ENCODE measurements around the gene ARID1A.
"Not testable (repeated sequence)": the region's sequence is repeated elsewhere in the genome, so short reads cannot be mapped to it uniquely, and the experiment has no call there.

The ARID1A gene

GRCh38 chr1:26790551-26790953, 94.7 kb downstream of the ARID1A start:
- Mint-ChIP-seq H3K27me3 (no peaks in the 10 kb centered on the region), H3K4me1 (ENCODE audit: low read depth) (peaks cover 62% of the 10 kb centered on the region), H3K36me3 (peaks cover 8% of the 10 kb centered on the region), H3K4me3 (peak overlapping the region; percentile 49), H3K27ac (peak overlapping the region; percentile 96), H3K9me3 (ENCODE audit: low read depth) (no peaks in the 10 kb centered on the region)

GRCh38 chr1:26791148-26791547, 95.3 kb downstream of the ARID1A start:
- no peaks in the 10 kb centered on the region for H3K27me3 Mint-ChIP-seq
- peaks cover 8% of the 10 kb centered on the region for H3K36me3 Mint-ChIP-seq
- peak overlapping the region; percentile 96 for H3K27ac Mint-ChIP-seq
- no peaks in the 10 kb centered on the region for H3K9me3 Mint-ChIP-seq (ENCODE audit: low read depth)
- H3K4me1 Mint-ChIP-seq (ENCODE audit: low read depth): peaks cover 56% of the 10 kb centered on the region
- peak overlapping the region; percentile 22 for H3K4me3 Mint-ChIP-seq

GRCh38 chr1:26791626-26792025, 95.8 kb downstream of the ARID1A start:
- Mint-ChIP-seq H3K4me3 (no peak overlapping the region), H3K9me3 (ENCODE audit: low read depth) (no peaks in the 10 kb centered on the region), H3K4me1 (ENCODE audit: low read depth) (peaks cover 52% of the 10 kb centered on the region), H3K27ac (no peak overlapping the region), H3K27me3 (no peaks in the 10 kb centered on the region), H3K36me3 (peaks cover 10% of the 10 kb centered on the region)

GRCh38 chr1:26792924-26793323, 97.1 kb downstream of the ARID1A start:
- Mint-ChIP-seq H3K4me3 (no peak overlapping the region), H3K4me1 (ENCODE audit: low read depth) (peaks cover 43% of the 10 kb centered on the region), H3K27ac (peak overlapping the region; percentile 86), H3K36me3 (peaks cover 10% of the 10 kb centered on the region), H3K9me3 (ENCODE audit: low read depth) (no peaks in the 10 kb centered on the region), H3K27me3 (no peaks in the 10 kb centered on the region)

- no peak overlapping the region for H3K4me3 Mint-ChIP-seq
- H3K9me3 Mint-ChIP-seq (ENCODE audit: low read depth): no peaks in the 10 kb centered on the region
- H3K36me3 Mint-ChIP-seq: peaks cover 10% of the 10 kb centered on the region
- H3K27me3 Mint-ChIP-seq: no peaks in the 10 kb centered on the region
- H3K27ac Mint-ChIP-seq: peak overlapping the region; percentile 2
- peaks cover 43% of the 10 kb centered on the region for H3K4me1 Mint-ChIP-seq (ENCODE audit: low read depth)
These were observed 98.6 kb downstream of the ARID1A start for GRCh38 chr1:26794391-26794790.

GRCh38 chr1:26797627-26798026, 101.8 kb downstream of the ARID1A start:
- Mint-ChIP-seq H3K4me3 (no peak overlapping the region), H3K27me3 (no peaks in the 10 kb centered on the region), H3K4me1 (ENCODE audit: low read depth) (peaks cover 47% of the 10 kb centered on the region), H3K27ac (peak overlapping the region; percentile 76), H3K9me3 (ENCODE audit: low read depth) (no peaks in the 10 kb centered on the region), H3K36me3 (peaks cover 8% of the 10 kb centered on the region)

- H3K4me1 Mint-ChIP-seq (ENCODE audit: low read depth): peaks cover 37% of the 10 kb centered on the region
- H3K4me3 Mint-ChIP-seq: peak overlapping the region; percentile 79
- peaks cover 2% of the 10 kb centered on the region for H3K36me3 Mint-ChIP-seq
- no peaks in the 10 kb centered on the region for H3K9me3 Mint-ChIP-seq (ENCODE audit: low read depth)
- H3K27me3 Mint-ChIP-seq: no peaks in the 10 kb centered on the region
- H3K27ac Mint-ChIP-seq: peak overlapping the region; percentile 98
These were observed 103.8 kb downstream of the ARID1A start for GRCh38 chr1:26799479-26800142.

GRCh38 chr1:26803932-26804331, 108.1 kb downstream of the ARID1A start:
- not testable (repeated sequence) for H3K4me3 Mint-ChIP-seq; H3K9me3 Mint-ChIP-seq (ENCODE audit: low read depth); H3K27me3 Mint-ChIP-seq; H3K36me3 Mint-ChIP-seq; H3K27ac Mint-ChIP-seq
- peaks cover 37% of the 10 kb centered on the region for H3K4me1 Mint-ChIP-seq (ENCODE audit: low read depth)

GRCh38 chr1:26810105-26810504, 114.3 kb downstream of the ARID1A start:
- H3K4me3 Mint-ChIP-seq; H3K27ac Mint-ChIP-seq; H3K9me3 Mint-ChIP-seq (ENCODE audit: low read depth); H3K27me3 Mint-ChIP-seq; H3K36me3 Mint-ChIP-seq: not testable (repeated sequence)
- peaks cover 13% of the 10 kb centered on the region for H3K4me1 Mint-ChIP-seq (ENCODE audit: low read depth)

- peaks cover 10% of the 10 kb centered on the region for H3K4me1 Mint-ChIP-seq (ENCODE audit: low read depth)
- no peak overlapping the region for H3K4me3 Mint-ChIP-seq
- H3K9me3 Mint-ChIP-seq (ENCODE audit: low read depth): no peaks in the 10 kb centered on the region
- H3K36me3 Mint-ChIP-seq: no peaks in the 10 kb centered on the region
- H3K27ac Mint-ChIP-seq: no peak overlapping the region
- H3K27me3 Mint-ChIP-seq: no peaks in the 10 kb centered on the region
These were observed 115.2 kb downstream of the ARID1A start for GRCh38 chr1:26811057-26811456.

GRCh38 chr1:26811708-26812107, 115.9 kb downstream of the ARID1A start:
- Mint-ChIP-seq H3K36me3 (no peaks in the 10 kb centered on the region), H3K4me1 (ENCODE audit: low read depth) (peaks cover 10% of the 10 kb centered on the region), H3K4me3 (no peak overlapping the region), H3K27me3 (no peaks in the 10 kb centered on the region), H3K9me3 (ENCODE audit: low read depth) (no peaks in the 10 kb centered on the region), H3K27ac (no peak overlapping the region)

- Mint-ChIP-seq H3K4me1 (ENCODE audit: low read depth) (peaks cover 10% of the 10 kb centered on the region), H3K27ac (no peak overlapping the region), H3K4me3 (no peak overlapping the region)
These were observed 118.6 kb downstream of the ARID1A start for GRCh38 chr1:26814377-26814776.

GRCh38 chr1:26814893-26815292, 119.1 kb downstream of the ARID1A start:
- H3K27me3 Mint-ChIP-seq: no peaks in the 10 kb centered on the region
- no peaks in the 10 kb centered on the region for H3K9me3 Mint-ChIP-seq (ENCODE audit: low read depth)
- H3K27ac Mint-ChIP-seq: no peak overlapping the region
- H3K36me3 Mint-ChIP-seq: no peaks in the 10 kb centered on the region
- peaks cover 10% of the 10 kb centered on the region for H3K4me1 Mint-ChIP-seq (ENCODE audit: low read depth)
- H3K4me3 Mint-ChIP-seq: no peak overlapping the region

More at GRCh38 chr1:26814377-26814776, 118.6 kb downstream of the ARID1A start:
- no peaks in the 10 kb centered on the region for H3K9me3 Mint-ChIP-seq (ENCODE audit: low read depth)
- H3K27me3 Mint-ChIP-seq: no peaks in the 10 kb centered on the region
- H3K36me3 Mint-ChIP-seq: no peaks in the 10 kb centered on the region

- no peaks in the 10 kb centered on the region for H3K36me3 Mint-ChIP-seq
- no peaks in the 10 kb centered on the region for H3K9me3 Mint-ChIP-seq (ENCODE audit: low read depth)
- no peaks in the 10 kb centered on the region for H3K27me3 Mint-ChIP-seq
- peak overlapping the region; percentile 73 for H3K27ac Mint-ChIP-seq
- peak overlapping the region; percentile 59 for H3K4me3 Mint-ChIP-seq
- peaks cover 24% of the 10 kb centered on the region for H3K4me1 Mint-ChIP-seq (ENCODE audit: low read depth)
These were observed 125.0 kb downstream of the ARID1A start for GRCh38 chr1:26820784-26821269.

GRCh38 chr1:26822737-26823395, 127.1 kb downstream of the ARID1A start:
- H3K27ac Mint-ChIP-seq: peak overlapping the region; percentile 29
- H3K36me3 Mint-ChIP-seq: no peaks in the 10 kb centered on the region
- H3K4me3 Mint-ChIP-seq: no peak overlapping the region
- peaks cover 35% of the 10 kb centered on the region for H3K4me1 Mint-ChIP-seq (ENCODE audit: low read depth)
- no peaks in the 10 kb centered on the region for H3K27me3 Mint-ChIP-seq
- no peaks in the 10 kb centered on the region for H3K9me3 Mint-ChIP-seq (ENCODE audit: low read depth)
